Kidney tubule cell (primary cell): ENCODE data around the gene STX2.
"Not testable (repeated sequence)": the region's sequence is repeated elsewhere in the genome, so short reads cannot be mapped to it uniquely, and the experiment has no call there.

ENCODE experiments used
- DNase-seq: peaks from one replicate; pipeline ENCODE4 v3.0.0-alpha.2; 2018; ENCODE audit warnings: low spot score

The STX2 gene

DNA sequence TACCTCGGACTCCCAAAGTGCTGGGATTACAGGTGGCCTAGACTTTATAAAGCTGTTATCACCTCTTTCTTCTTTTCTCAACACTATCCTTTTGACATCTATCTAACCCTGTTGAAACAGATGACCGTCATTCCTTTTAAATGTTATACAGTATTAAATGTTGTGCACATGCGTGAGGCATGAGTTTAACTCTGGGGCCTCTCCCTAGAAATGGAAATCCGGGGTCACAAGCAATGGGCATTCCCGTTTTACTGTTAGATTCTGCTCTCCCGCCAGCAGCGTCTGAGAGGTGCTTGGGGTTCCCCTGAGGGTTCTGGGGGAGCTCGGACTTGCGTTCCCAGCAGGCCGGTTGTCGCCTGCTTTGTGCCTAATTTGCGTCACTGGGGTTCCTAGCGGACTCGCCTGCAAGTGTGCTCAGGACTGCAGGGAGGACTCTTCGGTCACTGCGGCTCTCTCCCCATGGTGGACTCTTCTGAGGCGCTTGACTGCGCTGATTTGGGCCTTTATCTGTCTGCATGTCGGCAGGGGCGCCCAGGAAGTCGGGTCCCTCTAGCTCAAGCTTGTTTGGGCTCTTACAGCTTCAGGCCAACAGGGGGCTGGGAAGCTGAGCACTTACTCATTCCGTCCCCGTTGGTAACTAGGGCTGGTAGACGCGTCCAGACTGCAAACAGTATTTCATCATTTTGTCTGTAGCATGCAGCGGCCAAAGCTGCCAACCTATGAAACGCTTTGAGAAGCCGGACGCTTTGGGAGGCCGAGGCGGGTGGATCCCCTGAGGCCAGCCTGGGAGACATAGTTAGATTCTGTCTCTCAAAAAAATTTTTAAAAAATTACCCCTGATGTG lies 31.6 kb upstream of the STX2 start:
- peak; percentile 85 for DNase-seq

DNA sequence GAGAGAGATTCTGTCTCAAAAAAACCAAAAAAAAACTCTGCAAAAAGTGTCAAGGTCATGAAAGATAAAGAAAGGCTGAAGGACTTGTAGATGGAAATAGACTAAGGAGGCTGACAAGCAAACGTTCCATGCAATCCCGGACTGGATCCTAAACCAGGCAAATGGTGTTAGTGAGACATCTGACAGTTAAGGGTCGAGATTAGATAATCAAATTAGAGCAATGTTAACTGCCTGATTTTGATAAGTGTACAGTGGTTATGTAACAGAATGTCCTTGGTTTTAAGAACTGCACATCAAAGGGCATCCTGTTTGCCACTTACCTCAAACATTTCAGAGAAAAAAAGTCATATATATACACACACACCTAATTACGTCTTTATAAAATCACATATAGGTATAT lies 29.4 kb upstream of the STX2 start:
- no peak for DNase-seq

DNA sequence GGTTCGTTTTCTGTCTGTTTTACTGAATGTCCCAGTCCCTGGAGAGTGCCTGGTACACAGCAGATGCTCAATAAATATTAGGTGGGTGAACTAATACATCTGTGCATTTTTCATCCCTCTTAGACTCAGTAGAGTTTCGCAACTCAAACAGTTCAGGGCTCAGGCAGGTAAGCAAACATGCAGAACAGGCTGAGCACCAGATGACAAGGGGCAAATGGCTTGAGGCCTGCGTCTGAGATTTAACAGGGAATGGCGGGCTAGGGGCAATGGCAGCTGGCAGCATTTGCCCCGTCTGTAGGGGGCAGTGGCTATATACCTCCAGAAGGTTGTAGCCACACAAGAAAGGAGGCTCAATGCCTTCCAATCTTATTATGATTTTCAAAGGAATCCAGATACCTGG lies 24.2 kb upstream of the STX2 start:
- no peak for DNase-seq

DNA sequence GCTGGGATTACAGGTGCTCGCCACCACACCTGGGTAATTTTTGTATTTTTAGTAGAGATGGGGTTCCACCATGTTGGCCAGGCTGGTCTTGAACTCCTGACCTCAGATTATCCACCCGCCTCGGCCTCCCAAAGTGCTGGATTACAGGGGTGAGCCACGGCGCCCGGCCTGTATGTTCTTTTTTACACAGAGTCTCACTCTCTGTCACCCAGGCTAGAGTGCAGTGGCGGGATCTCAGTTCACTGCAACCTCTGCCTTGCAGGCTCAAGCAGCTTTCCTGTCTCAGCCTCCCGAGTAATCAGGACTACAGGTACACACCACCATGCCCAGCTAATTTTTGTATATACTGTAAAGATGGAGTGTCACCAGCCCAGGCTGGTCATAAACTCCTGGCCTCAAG lies 23.7 kb upstream of the STX2 start:
- DNase-seq: not testable (repeated sequence)

DNA sequence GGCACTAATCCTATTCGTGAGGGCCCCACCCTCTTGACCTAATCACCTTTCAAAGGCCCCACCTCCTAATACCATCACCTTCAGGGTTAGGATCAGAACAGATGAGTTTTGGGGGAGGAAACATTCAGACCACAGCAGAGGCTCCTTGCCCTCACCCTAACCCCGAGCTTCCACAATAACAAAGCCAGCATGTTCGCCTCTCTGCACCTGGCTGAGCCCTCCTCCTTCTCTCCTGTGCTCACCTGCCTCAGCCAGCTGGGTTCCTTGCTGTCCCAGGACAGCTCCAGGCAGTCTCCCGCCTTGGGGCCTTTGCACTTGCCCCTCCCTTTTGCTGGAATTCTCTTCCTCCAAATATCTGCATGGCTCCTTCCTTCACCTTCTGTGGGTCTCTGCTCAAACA lies 23.1 kb upstream of the STX2 start:
- DNase-seq: no peak

DNA sequence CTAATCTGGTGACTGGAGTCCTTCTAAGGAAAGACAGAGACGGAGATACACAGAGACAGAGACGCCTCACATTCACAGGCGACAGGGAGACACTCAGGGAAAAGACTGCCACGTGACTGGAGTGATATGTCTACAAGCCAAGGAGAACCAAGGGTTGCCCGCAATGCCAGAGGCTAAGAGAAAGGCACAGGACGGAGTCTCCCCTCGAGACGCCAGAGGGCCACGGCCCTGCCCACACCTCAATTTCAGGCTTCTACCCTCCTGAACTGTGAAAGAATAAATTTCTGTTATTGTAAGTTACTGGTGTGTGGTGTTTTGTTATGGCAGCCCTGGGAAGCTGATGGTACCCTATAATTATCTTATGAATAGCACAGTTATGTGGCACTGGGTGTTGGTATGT lies 21.3 kb upstream of the STX2 start:
- no peak for DNase-seq

DNA sequence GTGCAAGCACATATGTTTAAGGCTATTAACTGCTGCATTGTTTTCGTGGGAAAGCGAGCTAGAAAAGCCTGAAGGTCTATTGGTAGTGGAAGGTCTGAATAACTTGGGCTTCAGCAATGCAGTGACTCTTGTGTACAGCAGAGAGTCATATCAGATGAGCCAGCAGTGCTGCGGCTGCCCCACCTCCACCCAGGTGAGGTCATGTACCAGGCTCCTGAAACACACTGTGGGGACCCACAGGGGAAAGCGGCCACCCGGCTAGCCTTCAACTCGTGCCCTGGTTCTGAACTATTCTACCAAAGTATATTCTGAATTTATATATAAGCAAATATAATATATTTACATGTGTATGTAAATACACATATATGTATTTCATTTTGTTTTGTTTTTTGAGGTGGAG lies 20.1 kb upstream of the STX2 start:
- DNase-seq: no peak

DNA sequence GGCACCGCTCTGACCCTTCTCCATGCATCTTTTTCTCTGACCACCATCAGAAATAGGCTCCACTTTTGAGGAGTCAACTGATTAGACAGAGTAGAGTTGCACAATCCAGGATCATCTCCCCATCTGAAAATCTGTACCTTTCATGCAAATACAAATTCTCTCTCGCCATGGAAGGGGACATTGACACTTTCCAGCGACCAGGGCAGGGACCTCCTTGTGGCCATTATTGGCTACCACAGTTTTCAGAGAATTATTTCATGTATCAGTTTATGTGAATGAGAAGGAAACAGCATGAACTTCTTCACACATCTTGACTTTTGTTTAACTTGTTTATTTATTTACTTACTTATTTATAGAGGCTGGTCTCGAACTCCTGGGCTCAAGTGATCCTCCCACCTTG lies 19.0 kb upstream of the STX2 start:
- DNase-seq: no peak

DNA sequence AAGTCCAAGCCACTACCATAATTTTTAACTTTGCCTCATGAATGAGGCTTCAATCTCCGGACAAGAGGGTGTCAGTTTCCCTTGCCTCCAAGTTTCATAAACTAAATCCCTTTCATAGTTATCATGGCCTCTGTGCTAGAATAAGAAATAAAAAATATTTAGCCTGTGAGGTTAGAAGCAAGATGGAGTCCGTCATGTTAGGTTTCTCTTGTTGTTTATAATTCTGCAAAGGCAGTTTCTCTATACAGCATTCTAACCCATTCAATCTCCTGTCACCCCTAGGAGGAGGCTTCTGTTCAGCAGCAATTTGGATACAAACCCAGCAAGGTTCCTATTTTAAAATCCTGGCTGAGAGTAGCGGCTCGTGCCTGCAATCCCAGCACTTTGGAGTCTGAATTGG lies 17.0 kb upstream of the STX2 start:
- DNase-seq: no peak

DNA sequence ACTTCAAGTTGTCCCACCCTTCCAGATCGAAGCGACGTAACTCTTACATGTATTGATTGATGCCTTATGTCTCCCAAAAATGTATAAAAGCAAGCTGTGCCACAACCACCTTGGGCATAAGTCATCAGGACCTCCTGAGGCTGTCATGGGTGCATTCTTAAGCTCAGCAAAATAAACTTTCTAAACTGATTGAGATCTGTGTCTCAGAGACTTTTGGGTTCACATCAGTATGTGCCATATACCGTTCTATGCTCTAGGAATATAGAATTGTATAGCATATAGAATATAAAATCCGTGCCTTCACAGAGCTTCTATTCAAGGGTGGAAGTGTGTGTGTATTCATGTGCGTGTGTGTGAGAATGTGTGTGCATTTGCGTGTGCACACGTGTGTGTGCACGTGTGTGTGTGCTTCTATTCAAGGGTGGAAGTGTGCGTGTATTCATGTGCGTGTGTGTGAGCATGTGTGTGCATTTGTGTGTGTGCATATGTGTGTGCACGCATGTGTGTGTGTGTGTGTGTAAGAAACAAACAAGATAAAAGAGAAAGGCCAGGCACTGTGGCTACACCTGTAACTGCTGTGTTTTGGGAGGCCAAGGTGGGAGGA lies 11.5 kb upstream of the STX2 start:
- DNase-seq: no peak

DNA sequence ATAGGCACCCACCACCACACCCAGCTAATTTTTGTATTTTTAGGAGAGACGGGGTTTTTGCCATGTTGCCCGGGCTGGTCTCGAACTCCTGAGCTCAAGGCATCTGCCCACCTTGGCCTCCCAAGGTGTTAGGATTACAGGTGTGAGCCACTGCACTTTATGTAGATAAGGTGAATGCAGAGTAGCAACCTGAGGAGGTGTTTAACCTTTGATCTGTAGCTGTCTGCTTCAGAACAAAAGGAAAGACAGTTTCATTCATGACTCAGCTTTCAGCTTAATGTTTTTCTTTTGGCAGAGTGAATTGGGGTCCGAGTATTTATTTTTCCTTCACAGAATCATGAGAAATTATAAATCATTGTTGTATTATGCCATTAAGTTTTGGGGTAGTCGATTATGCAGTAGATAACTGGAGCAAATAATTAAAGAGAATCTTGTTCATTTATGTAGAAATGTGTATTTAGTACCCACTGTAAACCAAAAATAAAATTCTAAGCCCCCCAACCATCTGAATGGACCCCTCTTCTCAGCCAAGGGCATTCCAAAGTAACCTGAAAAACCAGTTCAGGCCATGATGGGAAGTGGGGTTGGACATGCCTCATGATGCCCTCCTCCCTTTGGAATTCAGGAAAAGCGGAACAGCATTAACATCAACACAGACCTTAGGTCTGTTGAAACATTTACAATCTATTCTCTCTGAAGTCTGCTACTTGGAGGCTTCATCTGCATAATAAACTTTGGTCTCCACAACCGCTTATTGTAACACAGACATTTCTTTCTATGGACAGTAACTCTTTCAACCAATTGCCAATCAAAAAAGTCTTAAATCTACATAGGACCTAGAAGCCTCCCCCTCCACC lies 10.7 kb upstream of the STX2 start:
- peak; percentile 82 for DNase-seq

DNA sequence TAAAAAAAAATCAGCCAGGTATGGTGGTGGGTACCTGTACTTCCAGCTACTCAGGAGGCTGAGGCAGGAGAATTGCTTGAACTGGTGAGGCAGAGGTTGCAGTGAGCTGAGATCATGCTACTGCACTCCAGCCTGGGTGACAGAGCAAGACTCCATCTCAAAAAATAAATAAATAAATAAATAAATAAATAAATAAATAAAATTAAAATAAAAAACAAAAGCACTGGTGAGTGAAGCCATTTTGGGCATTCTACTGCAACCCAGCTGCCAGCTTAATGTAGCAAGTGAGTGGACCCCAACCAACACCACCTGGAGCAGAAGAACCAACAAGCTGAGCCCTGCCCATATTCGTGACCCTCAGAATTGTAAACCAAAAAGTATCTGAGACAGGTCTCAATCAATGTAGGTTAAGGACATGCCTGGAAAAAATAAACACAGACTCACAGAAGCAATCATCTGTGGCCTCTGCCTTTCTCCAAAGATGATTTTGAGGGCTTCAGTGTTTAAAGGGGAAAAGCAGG lies 9.8 kb upstream of the STX2 start:
- not testable (repeated sequence) for DNase-seq

DNA sequence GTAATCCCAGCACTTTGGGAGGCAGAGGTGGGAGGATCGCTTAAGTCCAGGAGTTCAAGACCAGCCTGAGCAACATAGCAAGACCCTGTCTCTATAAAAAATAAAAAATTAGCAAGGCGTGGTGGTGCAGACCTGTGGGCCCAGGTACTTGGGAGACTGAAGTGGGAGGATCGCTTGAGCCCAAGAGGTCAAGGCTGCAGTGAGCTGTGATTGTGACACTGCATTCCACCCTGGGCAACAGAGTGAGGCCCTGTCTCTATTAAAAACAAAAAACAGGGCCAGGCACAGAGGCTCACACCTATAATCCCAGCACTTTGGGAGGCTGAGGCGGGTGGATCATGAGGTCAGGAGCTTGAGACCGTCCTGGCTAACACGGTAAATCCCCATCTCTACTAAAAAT lies 9.1 kb upstream of the STX2 start:
- not testable (repeated sequence) for DNase-seq

DNA sequence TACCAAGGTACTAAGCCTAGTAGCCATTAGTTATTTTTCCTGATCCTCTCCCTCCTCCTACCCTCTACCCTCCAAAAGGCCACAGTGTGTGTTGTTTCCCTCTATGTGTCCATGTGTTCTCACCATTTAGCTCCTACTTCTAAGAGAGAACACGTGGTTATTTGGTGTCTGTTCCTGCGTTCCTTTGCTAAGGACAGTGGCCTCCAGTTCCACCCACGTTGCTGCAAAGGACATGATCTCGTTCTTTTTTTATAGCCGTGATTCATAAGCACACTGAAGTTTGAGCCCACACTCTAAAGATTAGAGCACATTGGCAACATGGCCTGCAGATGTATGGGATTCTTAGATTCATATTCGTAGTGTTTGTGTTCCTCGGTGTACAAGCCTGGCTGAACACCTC lies 8.1 kb upstream of the STX2 start:
- DNase-seq: no peak

DNA sequence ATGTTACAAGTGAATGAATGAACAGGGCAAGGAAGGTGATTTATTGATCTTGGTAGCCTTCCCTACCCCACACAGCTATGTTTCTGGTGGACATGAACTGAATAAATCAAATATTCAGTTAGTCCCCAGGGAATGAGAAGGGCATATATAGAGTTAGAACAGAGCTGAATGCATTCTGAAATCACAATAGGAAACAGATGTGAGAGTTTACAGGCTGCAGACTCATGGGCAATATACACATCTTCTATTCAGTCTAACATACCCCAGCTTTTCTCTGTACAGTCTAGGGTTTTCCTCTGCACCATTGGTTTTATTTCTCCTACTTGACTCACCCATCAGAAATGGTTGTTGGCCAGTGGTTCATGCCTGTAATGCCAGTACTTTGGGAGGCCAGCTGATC lies 7.3 kb upstream of the STX2 start:
- no peak for DNase-seq

DNA sequence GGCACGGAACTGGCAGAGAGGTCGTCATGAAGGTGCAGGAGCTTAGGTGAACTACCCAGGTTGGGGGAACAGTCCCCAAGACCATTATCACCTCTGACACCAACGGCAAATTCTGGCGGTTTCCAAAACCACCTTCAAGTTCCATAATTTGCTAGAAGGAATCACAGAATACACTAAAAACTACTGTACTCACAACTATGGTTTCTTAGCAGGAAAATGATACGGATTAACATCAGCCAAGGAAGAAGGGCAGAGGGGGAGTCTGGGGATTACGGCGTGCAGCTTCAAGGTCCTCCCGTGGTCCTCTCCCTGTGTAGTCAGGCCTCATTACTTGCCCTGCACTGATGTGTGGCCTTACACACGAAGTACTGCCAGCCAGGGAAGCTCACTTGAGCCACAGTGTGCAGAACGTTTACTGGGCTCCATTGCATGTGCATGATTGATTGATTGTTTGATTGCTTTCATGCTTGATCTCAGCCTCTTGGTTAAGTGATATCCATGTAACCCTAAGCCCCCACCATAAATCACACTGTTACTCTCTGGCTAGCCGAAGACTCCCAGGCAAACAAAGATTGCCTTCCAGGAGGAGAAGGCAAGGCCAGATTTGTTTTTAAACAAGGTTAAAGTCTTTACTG lies 837 bp upstream of the STX2 start:
- no peak for DNase-seq

DNA sequence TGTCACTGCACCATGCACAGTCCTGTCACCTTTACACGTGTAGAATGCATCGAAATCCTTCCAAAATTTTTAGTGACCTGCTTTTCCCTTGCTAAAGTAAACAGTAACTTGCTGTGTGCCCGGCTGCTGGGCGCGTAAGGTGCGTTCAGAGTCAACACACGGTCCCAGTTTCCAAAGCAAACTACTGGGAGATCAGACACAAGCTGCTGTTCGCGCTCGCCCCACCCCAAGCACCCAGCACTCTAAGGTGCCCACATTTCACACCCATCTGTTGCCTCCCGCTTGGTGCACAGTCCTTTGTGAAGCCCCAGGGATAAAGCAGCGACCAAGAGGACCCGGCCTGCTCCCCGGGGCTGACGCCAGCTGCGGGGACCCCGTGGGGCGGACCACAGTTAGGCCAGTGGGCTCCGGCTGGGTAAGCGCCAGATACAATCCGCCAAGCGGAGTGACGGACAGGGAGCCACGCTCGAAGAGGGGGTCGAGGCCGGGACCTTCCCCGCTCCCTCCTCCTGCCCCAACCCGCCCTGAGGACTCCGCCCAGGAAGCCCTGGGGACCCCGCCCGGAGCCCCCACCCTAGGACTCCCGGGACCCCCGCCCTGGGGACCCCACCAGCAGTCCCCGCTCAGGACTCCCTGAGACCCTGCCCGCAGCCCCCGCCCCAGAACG lies 633 bp downstream of the STX2 start:
- peak; percentile 41 for DNase-seq

DNA sequence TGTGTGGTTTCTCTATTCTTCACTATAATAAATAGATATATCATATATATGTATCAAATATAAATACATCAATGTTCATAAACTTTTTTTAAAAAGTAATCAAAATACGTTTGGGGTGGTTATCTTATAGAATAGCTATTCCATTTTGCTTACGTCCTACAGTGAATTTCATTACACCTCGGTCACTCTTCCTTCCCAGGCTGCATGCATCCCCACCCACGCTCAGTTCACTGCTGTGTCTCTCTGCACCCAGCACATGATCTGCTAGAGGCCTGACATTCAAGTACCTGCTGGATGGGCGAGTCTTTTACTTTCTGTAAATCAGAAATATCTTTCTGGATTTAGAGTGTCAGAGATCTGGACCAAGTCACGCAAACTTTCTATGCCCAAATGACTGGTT lies 3.6 kb downstream of the STX2 start:
- no peak for DNase-seq

DNA sequence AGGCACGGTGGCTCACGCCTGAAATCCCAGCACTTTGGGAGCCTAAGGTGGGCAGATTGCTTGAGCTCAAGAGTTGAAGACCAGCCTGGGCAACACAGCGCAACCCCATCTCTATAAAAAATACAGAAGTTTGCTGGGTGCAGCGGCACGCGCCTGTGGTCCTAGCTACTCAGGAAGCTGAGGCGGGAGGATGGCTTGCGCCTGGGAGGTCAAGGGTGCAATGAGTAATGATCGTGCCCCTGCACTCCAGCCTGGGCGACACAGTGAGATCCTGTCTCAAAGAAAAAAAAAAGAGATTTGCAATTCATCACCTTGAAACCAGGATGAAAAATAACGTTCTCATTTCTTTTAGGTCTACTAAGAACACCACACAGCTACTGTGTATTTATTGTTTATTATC lies 4.0 kb downstream of the STX2 start:
- DNase-seq: no peak

DNA sequence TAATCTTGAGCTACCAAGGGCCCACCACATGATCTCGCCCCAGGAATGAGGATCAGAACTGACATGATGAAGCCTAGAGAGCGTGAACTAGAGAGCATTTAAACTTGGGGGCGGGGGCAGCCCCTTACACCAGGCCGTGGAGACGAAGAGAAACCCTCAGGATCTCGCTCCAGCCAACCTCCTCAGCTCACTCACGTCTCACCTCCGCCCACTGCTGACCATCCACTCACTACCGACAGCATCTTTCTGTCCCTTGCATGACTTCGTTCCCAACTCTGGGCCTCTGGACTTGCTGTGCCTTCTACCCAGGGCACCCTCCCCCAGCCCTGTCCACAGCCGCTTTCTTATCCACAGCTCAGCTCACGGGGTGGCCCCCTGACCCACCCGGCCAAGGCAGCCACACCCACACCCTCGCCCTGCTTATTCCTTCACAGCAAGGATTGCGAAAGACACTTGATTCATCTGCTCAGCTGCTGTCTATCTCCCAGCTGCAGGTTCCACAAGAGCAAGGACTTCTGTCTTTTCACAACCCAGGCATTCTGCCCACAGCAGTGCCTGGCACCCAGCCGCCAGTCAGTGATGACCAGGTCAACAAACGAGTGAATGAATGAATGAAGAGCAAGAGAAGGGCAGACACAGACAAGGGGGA lies 6.4 kb downstream of the STX2 start:
- peak; percentile 13 for DNase-seq

DNA sequence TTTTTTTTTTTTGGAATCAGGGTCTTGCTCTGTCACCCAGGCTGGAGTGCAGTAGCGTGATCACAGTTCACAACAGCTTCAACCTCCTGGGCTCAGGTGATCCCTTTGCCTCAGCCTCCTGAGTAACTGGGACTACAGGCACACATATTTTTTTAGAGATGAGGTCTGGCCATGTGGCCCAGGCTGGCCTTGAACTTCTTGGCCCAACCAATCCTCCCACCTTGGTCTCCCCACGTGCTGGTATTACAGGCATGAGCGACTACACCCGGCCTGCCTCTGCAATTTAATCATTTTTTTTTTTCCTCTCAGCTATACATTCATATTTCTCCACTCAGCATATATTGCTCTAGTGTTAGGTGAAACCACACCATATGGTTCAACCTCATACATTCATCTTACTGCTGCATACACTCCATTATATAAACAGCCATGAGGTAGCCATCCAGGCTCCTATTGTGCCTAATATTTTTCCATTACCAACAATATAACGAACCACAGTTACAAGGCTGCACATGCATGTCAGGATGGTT lies 7.1 kb downstream of the STX2 start:
- DNase-seq: no peak
